CD14-positive monocyte (primary cell): ENCODE results near the gene UBE2O. TPM values are rescaled to one million over a fixed set of nuclear protein-coding genes. Genes with fewer than 3 reads are reported as not detected.

Source experiments
- DNase-seq, 3 donors: peaks; one replicate each; pipeline ENCODE4 v3.0.0-alpha.2; 2011 to 2022
- H2AFZ ChIP-seq: 2 replicates; pipeline ENCODE4 v1.6.0; 2012; ENCODE audit warnings: mild to moderate bottlenecking, low read depth, low read length, inconsistent platforms; ENCODE audit not compliant: insufficient read depth, poor library complexity, severe bottlenecking
- H3K27ac ChIP-seq, 2 donors: 1 replicate in 1 of 2; 2 replicates in 1 of 2; pipeline ENCODE4 v1.5.1; 2012 to 2013; ENCODE audit warnings: low read length in 2 of 2, control low read depth in 1 of 2, inconsistent platforms in 1 of 2, low read depth in 1 of 2, mild to moderate bottlenecking in 1 of 2
- H3K27me3 ChIP-seq, 2 donors: one replicate each; pipeline versions ENCODE4 v1.6.0 to v1.6.1; 2011 to 2013; ENCODE audit warnings: low read length in 2 of 2; ENCODE audit not compliant: control insufficient read depth in 2 of 2, insufficient read depth in 2 of 2
- H3K36me3 ChIP-seq, 2 donors: replicated peaks in 1 of 2; 1 replicate in 1 of 2; 2 replicates in 1 of 2; pipeline versions ENCODE4 v1.5.1 to v1.6.1; 2012 to 2013; ENCODE audit warnings: low read length in 2 of 2, control low read depth in 1 of 2, inconsistent platforms in 1 of 2, mild to moderate bottlenecking in 1 of 2; ENCODE audit not compliant: insufficient read depth in 2 of 2, control insufficient read depth in 1 of 2
- H3K4me1 ChIP-seq, 2 donors: 1 replicate in 1 of 2; 2 replicates in 1 of 2; pipeline versions ENCODE4 v1.5.1 to v1.6.1; 2012 to 2013; ENCODE audit warnings: low read length in 2 of 2, control low read depth in 1 of 2, inconsistent platforms in 1 of 2, mild to moderate bottlenecking in 1 of 2, moderate library complexity in 1 of 2; ENCODE audit not compliant: insufficient read depth in 2 of 2, control insufficient read depth in 1 of 2
- H3K4me2 ChIP-seq: replicated peaks from 2 replicates; pipeline ENCODE3; 2012; ENCODE audit warnings: low read length, moderate library complexity, mild to moderate bottlenecking; ENCODE audit not compliant: poor library complexity, severe bottlenecking; ENCODE audit errors: extremely low read depth
- H3K4me3 ChIP-seq, 3 experiments: fragments of 200-600 bp in 1 of 3; sonication (generic) in 1 of 3; replicated peaks in 1 of 3; 1 replicate in 2 of 3; 2 replicates in 1 of 3; pipeline ENCODE4 v1.5.1; 2011 to 2013; ENCODE audit warnings: low read length in 3 of 3, mild to moderate bottlenecking in 3 of 3, control low read depth in 2 of 3, low read depth in 2 of 3, inconsistent platforms in 1 of 3, moderate library complexity in 1 of 3
- H3K79me2 ChIP-seq: 2 replicates; pipeline ENCODE4 v1.6.0; 2012; ENCODE audit warnings: mild to moderate bottlenecking, control low read depth, inconsistent platforms, low read length, moderate library complexity; ENCODE audit not compliant: insufficient read depth
- H3K9ac ChIP-seq: 2 replicates; pipeline ENCODE4 v1.6.0; 2017; ENCODE audit warnings: low read length, mild to moderate bottlenecking; ENCODE audit not compliant: insufficient read depth, poor library complexity, severe bottlenecking
- H3K9me3 ChIP-seq, 2 donors: replicated peaks in 1 of 2; 1 replicate in 1 of 2; 2 replicates in 1 of 2; pipeline versions ENCODE4 v1.5.1 to v1.6.1; 2012 to 2013; ENCODE audit warnings: low read length in 2 of 2, control low read depth in 1 of 2; ENCODE audit not compliant: control insufficient read depth in 1 of 2, insufficient read depth in 1 of 2
- H4K20me1 ChIP-seq: 2 replicates; pipeline ENCODE4 v1.6.0; 2012; ENCODE audit warnings: mild to moderate bottlenecking, low read length, control low read depth, moderate library complexity; ENCODE audit not compliant: insufficient read depth
- H3K27ac Mint-ChIP-seq, 7 donors: one replicate each; pipeline ENCODE4 v1.8.0; 2020; ENCODE audit warnings: mild to moderate bottlenecking in 7 of 7, mixed read lengths in 7 of 7, moderate library complexity in 6 of 7, inconsistent platforms in 2 of 7
- H3K27me3 Mint-ChIP-seq, 3 donors: one replicate each; pipeline ENCODE4 v1.8.0; 2021 to 2022; ENCODE audit warnings: low read depth in 3 of 3, mild to moderate bottlenecking in 3 of 3, mixed read lengths in 3 of 3, moderate library complexity in 3 of 3, inconsistent platforms in 1 of 3
- H3K36me3 Mint-ChIP-seq, 2 donors: one replicate each; pipeline ENCODE4 v1.8.0; 2020; ENCODE audit warnings: mixed read lengths in 2 of 2, inconsistent platforms in 1 of 2, mild to moderate bottlenecking in 1 of 2
- H3K4me1 Mint-ChIP-seq: one replicate; pipeline ENCODE4 v1.8.0; 2020; ENCODE audit warnings: mild to moderate bottlenecking, mixed read lengths
- H3K4me3 Mint-ChIP-seq, 2 donors: one replicate each; pipeline ENCODE4 v1.8.0; 2020; ENCODE audit warnings: mild to moderate bottlenecking in 2 of 2, mixed read lengths in 2 of 2, moderate library complexity in 1 of 2
- H3K9me3 Mint-ChIP-seq, 7 donors: one replicate each; pipeline ENCODE4 v1.8.0; 2020 to 2022; ENCODE audit warnings: mixed read lengths in 7 of 7, mild to moderate bottlenecking in 6 of 7, moderate library complexity in 6 of 7, inconsistent platforms in 2 of 7
- WGBS: methylation state at CpG from one replicate; pipeline ENCODE4 v1.1.5; 2013; ENCODE audit warnings: missing lambda C conversion rate; ENCODE audit not compliant: insufficient coverage; 5-methylcytosine and 5-hydroxymethylcytosine counted together
- intact Hi-C, 2 donors: fragments of 100-400 bp; cut with micrococcal nuclease; formaldehyde crosslinking; loops; one replicate each; pipeline versions ENCODE4 v1.15.0 to v1.15.1; 2023
- polyA plus RNA-seq, 3 donors: library from polyadenylated mRNA; depleted of rRNA in 1 of 3; unstranded in 2 of 3; stranded (reverse) in 1 of 3; fragments of 300-500 nt in 2 of 3; fragments of >200 nt in 1 of 3; fragmentation: Illumina TruSeq in 2 of 3; gene quantifications; 1 replicate in 2 of 3; 2 replicates in 1 of 3; pipeline ENCODE4 v1.2.3, GENCODE V29; 2012 to 2021
- TF ChIP-seq, protein P1 (sequence below): fragments of 200-600 bp; IDR thresholded peaks from one replicate; pipeline ENCODE4 v1.8.0; 2022; ENCODE audit warnings: antibody characterized with exemption, mild to moderate bottlenecking

The UBE2O gene
- polyA plus RNA-seq, 3 donors = 1.3 to 15.1 (median 4.5) TPM

- Histone ChIP-seq H3K9me3 (no peaks in the 10 kb centered on the region), H3K36me3 (peaks cover 55 to 68% of the 10 kb centered on the region in 2 donors), H3K9ac (no peak overlapping the region), H2AFZ (no peak overlapping the region), H3K79me2 (peaks cover 8% of the 10 kb centered on the region), H4K20me1 (peaks cover 4% of the 10 kb centered on the region), H3K27me3 (no peaks in the 10 kb centered on the region), H3K4me1 (peaks cover 46 to 47% of the 10 kb centered on the region in 2 donors), H3K4me3 (no peak overlapping the region), H3K4me2 (no peak overlapping the region), H3K27ac (peak overlapping the region in 1 of 2 donors; percentile 26)
- intact Hi-C loops = no loop called here
- Mint-ChIP-seq H3K36me3 (peaks cover 67 to 78% of the 10 kb centered on the region in 2 donors), H3K9me3 (peaks cover 0 to 2% (median 0%) of the 10 kb centered on the region in 7 donors), H3K4me1 (peaks cover 42% of the 10 kb centered on the region), H3K27ac (no peak overlapping the region), H3K27me3 (peaks cover 0 to 5% (median 0%) of the 10 kb centered on the region in 3 donors), H3K4me3 (no peak overlapping the region)
- 94% methylated on average over 33 of the region's 37 CpGs for WGBS
- TF ChIP-seq, protein P1, sequence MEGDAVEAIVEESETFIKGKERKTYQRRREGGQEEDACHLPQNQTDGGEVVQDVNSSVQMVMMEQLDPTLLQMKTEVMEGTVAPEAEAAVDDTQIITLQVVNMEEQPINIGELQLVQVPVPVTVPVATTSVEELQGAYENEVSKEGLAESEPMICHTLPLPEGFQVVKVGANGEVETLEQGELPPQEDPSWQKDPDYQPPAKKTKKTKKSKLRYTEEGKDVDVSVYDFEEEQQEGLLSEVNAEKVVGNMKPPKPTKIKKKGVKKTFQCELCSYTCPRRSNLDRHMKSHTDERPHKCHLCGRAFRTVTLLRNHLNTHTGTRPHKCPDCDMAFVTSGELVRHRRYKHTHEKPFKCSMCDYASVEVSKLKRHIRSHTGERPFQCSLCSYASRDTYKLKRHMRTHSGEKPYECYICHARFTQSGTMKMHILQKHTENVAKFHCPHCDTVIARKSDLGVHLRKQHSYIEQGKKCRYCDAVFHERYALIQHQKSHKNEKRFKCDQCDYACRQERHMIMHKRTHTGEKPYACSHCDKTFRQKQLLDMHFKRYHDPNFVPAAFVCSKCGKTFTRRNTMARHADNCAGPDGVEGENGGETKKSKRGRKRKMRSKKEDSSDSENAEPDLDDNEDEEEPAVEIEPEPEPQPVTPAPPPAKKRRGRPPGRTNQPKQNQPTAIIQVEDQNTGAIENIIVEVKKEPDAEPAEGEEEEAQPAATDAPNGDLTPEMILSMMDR = no peak
- DNase-seq = no peak
These were observed 26.0 kb upstream of the UBE2O start for GRCh38 chr17:76478730-76479514.

- TF ChIP-seq, protein P1 = no peak
- Mint-ChIP-seq H3K4me1 (peaks cover 33% of the 10 kb centered on the region), H3K9me3 (peaks cover 0 to 2% (median 0%) of the 10 kb centered on the region in 7 donors), H3K4me3 (no peak overlapping the region), H3K36me3 (peaks cover 72 to 86% of the 10 kb centered on the region in 2 donors), H3K27me3 (peaks cover 0 to 5% (median 0%) of the 10 kb centered on the region in 3 donors), H3K27ac (peak overlapping the region in 2 of 7 donors; percentile 66 to 84)
- intact Hi-C loops = no loop called here
- Histone ChIP-seq H4K20me1 (peaks cover 7% of the 10 kb centered on the region), H3K27ac (no peak overlapping the region), H3K4me1 (peaks cover 38 to 39% of the 10 kb centered on the region in 2 donors), H3K9ac (no peak overlapping the region), H3K36me3 (peaks cover 64 to 76% of the 10 kb centered on the region in 2 donors), H3K27me3 (no peaks in the 10 kb centered on the region), H3K9me3 (no peaks in the 10 kb centered on the region), H3K4me2 (no peak overlapping the region), H3K4me3 (no peak overlapping the region), H3K79me2 (peaks cover 8% of the 10 kb centered on the region), H2AFZ (no peak overlapping the region)
- no peak for DNase-seq
- WGBS = 96% methylated on average over 10 of the region's 10 CpGs
These were observed 25.1 kb upstream of the UBE2O start for GRCh38 chr17:76478097-76478496.
